SK-N-SH treated with all-trans-retinoic acid at 6 μM for 48 hours (cell line): ENCODE results near the gene SLC26A8.

Experiments
- ESRRG ChIP-seq: fragments of 250-450 bp; sonication (Bioruptor Pico); IDR thresholded peaks from 2 replicates; pipeline ENCODE4 v1.6.1; 2021; ENCODE audit warnings: mild to moderate bottlenecking
- GLIS3 ChIP-seq: fragments of 250-450 bp; sonication (Bioruptor Pico); IDR thresholded peaks from 2 replicates; pipeline ENCODE4 v1.5.0; 2020; ENCODE audit warnings: mild to moderate bottlenecking, moderate library complexity
- PATZ1 ChIP-seq: fragments of 250-450 bp; sonication (Bioruptor Pico); IDR thresholded peaks from 2 replicates; pipeline ENCODE4 v1.8.0; 2020; ENCODE audit warnings: mild to moderate bottlenecking, moderate library complexity, borderline replicate concordance
- TOX ChIP-seq: fragments of 250-450 bp; sonication (Bioruptor Pico); IDR thresholded peaks from 2 replicates; pipeline ENCODE4 v1.8.0; 2021; ENCODE audit warnings: mild to moderate bottlenecking, moderate library complexity, borderline replicate concordance
- ZFP30 ChIP-seq: fragments of 450-650 bp; formaldehyde crosslinking; IDR thresholded peaks from 2 replicates; pipeline ENCODE4 v1.5.0; 2022; ENCODE audit warnings: mild to moderate bottlenecking, moderate library complexity
- ZNF8 ChIP-seq: fragments of 450-650 bp; formaldehyde crosslinking; IDR thresholded peaks from 2 replicates; pipeline ENCODE4 v1.5.0; 2020; ENCODE audit warnings: mild to moderate bottlenecking, moderate library complexity

GRCh38 chr6:35967076-35967774 lies 57.2 kb downstream of the SLC26A8 start:
- no peak for TF ChIP-seq ESRRG (CRISPR knock-in tag)
- no peak for TF ChIP-seq TOX
- TF ChIP-seq ZFP30 (CRISPR knock-in tag), result no peak
- TF ChIP-seq GLIS3, result no peak
- TF ChIP-seq ZNF8 (CRISPR knock-in tag), result no peak
- TF ChIP-seq PATZ1, result no peak
